H9 (cell line): ENCODE data around the gene ANKRD11. TPM values are rescaled to one million over a fixed set of nuclear protein-coding genes. Genes with fewer than 3 reads are reported as not detected.
A peak's percentile ranks its signal among the peaks of the same experiment; 100 is the strongest.

Experiments used
- DNase-seq: peaks from one replicate; pipeline ENCODE4 v3.0.0-alpha.2; 2017
- H2AFZ ChIP-seq: one replicate; pipeline ENCODE4 v1.6.1; 2013; ENCODE audit warnings: mild to moderate bottlenecking, low read length, control low read depth, moderate library complexity
- H2AK5ac ChIP-seq: 2 replicates; pipeline ENCODE4 v1.6.1; 2013; ENCODE audit warnings: low read length, control low read depth, mixed read lengths; ENCODE audit not compliant: insufficient read length
- H2BK120ac ChIP-seq: one replicate; pipeline ENCODE4 v1.6.1; 2013; ENCODE audit warnings: low read depth, mild to moderate bottlenecking, low read length, control low read depth, inconsistent platforms; ENCODE audit not compliant: poor library complexity, severe bottlenecking
- H2BK12ac ChIP-seq: 2 replicates; pipeline ENCODE4 v1.6.1; 2013; ENCODE audit warnings: low read length, control low read depth, mixed read lengths, low read depth; ENCODE audit not compliant: insufficient read length
- H2BK15ac ChIP-seq: 2 replicates; pipeline ENCODE4 v1.6.1; 2013; ENCODE audit warnings: low read depth, low read length, control low read depth
- H2BK20ac ChIP-seq: one replicate; pipeline ENCODE4 v1.6.1; 2013; ENCODE audit warnings: low read depth, mild to moderate bottlenecking, low read length, control low read depth, inconsistent platforms; ENCODE audit not compliant: poor library complexity, severe bottlenecking
- H2BK5ac ChIP-seq: 2 replicates; pipeline ENCODE4 v1.6.1; 2013; ENCODE audit warnings: low read length, control low read depth, mixed read lengths; ENCODE audit not compliant: insufficient read length
- H3K14ac ChIP-seq: 2 replicates; pipeline ENCODE4 v1.6.1; 2013; ENCODE audit warnings: low read length, control low read depth; ENCODE audit not compliant: insufficient read depth
- H3K18ac ChIP-seq: 2 replicates; pipeline ENCODE4 v1.6.1; 2013; ENCODE audit warnings: low read depth, mild to moderate bottlenecking, mixed read lengths, low read length, control low read depth; ENCODE audit not compliant: insufficient read length
- H3K23ac ChIP-seq: 2 replicates; pipeline ENCODE4 v1.6.1; 2013; ENCODE audit warnings: low read length, control low read depth, mixed read lengths, low read depth; ENCODE audit not compliant: insufficient read length
- H3K23me2 ChIP-seq: 2 replicates; pipeline ENCODE4 v1.6.1; 2013; ENCODE audit warnings: low read depth, mild to moderate bottlenecking, mixed read lengths, low read length, control low read depth; ENCODE audit not compliant: insufficient read length, poor library complexity, severe bottlenecking
- H3K27ac ChIP-seq: 2 replicates; pipeline ENCODE4 v1.5.1; 2013; ENCODE audit warnings: low read length, control low read depth, mixed read lengths, low read depth; ENCODE audit not compliant: insufficient read length
- H3K27me3 ChIP-seq: 2 replicates; pipeline ENCODE4 v1.6.1; 2013; ENCODE audit warnings: low read length, control low read depth, inconsistent platforms; ENCODE audit not compliant: insufficient read depth
- H3K4ac ChIP-seq: 2 replicates; pipeline ENCODE4 v1.6.1; 2013; ENCODE audit warnings: low read depth, mild to moderate bottlenecking, control low read depth, inconsistent platforms, low read length, moderate library complexity
- H3K4me1 ChIP-seq: 2 replicates; pipeline ENCODE4 v1.6.1; 2013; ENCODE audit warnings: low read length, control low read depth, inconsistent platforms; ENCODE audit not compliant: insufficient read depth
- H3K4me2 ChIP-seq: 2 replicates; pipeline ENCODE4 v1.6.1; 2013; ENCODE audit warnings: low read length, control low read depth, mixed read lengths; ENCODE audit not compliant: insufficient read length, insufficient read depth
- H3K56ac ChIP-seq: 2 replicates; pipeline ENCODE4 v1.6.1; 2013; ENCODE audit warnings: low read depth, mild to moderate bottlenecking, mixed read lengths, low read length, control low read depth; ENCODE audit not compliant: insufficient read length
- H3K79me1 ChIP-seq: 2 replicates; pipeline ENCODE4 v1.6.1; 2013; ENCODE audit warnings: low read depth, mild to moderate bottlenecking, moderate library complexity, low read length, control low read depth, inconsistent platforms; ENCODE audit not compliant: insufficient read depth, poor library complexity, severe bottlenecking
- H3K79me2 ChIP-seq: 2 replicates; pipeline ENCODE4 v1.6.1; 2013; ENCODE audit warnings: low read length, control low read depth, inconsistent platforms; ENCODE audit not compliant: insufficient read depth
- H3K9ac ChIP-seq: 2 replicates; pipeline ENCODE4 v1.6.1; 2013; ENCODE audit warnings: low read length, control low read depth, mixed read lengths; ENCODE audit not compliant: insufficient read length; ENCODE audit errors: extremely low read depth
- H3K9me3 ChIP-seq: one replicate; pipeline ENCODE4 v1.6.1; 2013; ENCODE audit warnings: low read depth, low read length, inconsistent platforms; ENCODE audit not compliant: control insufficient read depth
- H3T11ph ChIP-seq: one replicate; pipeline ENCODE4 v1.6.1; 2013; ENCODE audit warnings: mild to moderate bottlenecking, low read length, control low read depth, inconsistent platforms
- H4K20me1 ChIP-seq: one replicate; pipeline ENCODE4 v1.6.1; 2013; ENCODE audit not compliant: control insufficient read depth, insufficient read length, insufficient read depth
- H4K5ac ChIP-seq: 2 replicates; pipeline ENCODE4 v1.6.1; 2013; ENCODE audit warnings: low read depth, mild to moderate bottlenecking, mixed read lengths, low read length, control low read depth; ENCODE audit not compliant: insufficient read length
- H4K8ac ChIP-seq: replicated peaks from 2 replicates; pipeline ENCODE4 v1.6.1; 2013; ENCODE audit warnings: low read length, control low read depth, mixed read lengths, low read depth; ENCODE audit not compliant: insufficient read length
- H4K91ac ChIP-seq: 2 replicates; pipeline ENCODE4 v1.6.1; 2013; ENCODE audit warnings: low read depth, mild to moderate bottlenecking, moderate library complexity, mixed read lengths, low read length, control low read depth; ENCODE audit not compliant: insufficient read length
- H3K27ac Mint-ChIP-seq, 3 experiments: 2 replicates in 2 of 3; 3 replicates in 1 of 3; pipeline ENCODE4 v1.8.0; 2020 to 2021; ENCODE audit warnings: mixed read lengths in 3 of 3, mild to moderate bottlenecking in 1 of 3, moderate library complexity in 1 of 3
- H3K27me3 Mint-ChIP-seq: 2 replicates; pipeline ENCODE4 v1.8.0; 2021; ENCODE audit warnings: low read depth, mild to moderate bottlenecking, moderate library complexity, mixed read lengths
- H3K36me3 Mint-ChIP-seq, 3 experiments: 2 replicates in 2 of 3; 3 replicates in 1 of 3; pipeline ENCODE4 v1.8.0; 2020 to 2021; ENCODE audit warnings: low read depth in 3 of 3, mixed read lengths in 3 of 3; ENCODE audit not compliant: insufficient read depth in 1 of 3
- H3K4me1 Mint-ChIP-seq, 2 experiments: 2 replicates each; pipeline ENCODE4 v1.8.0; 2020; ENCODE audit warnings: mixed read lengths in 2 of 2
- H3K4me3 Mint-ChIP-seq, 2 experiments: 2 replicates in 1 of 2; 3 replicates in 1 of 2; pipeline ENCODE4 v1.8.0; 2020 to 2021; ENCODE audit warnings: mild to moderate bottlenecking in 2 of 2, mixed read lengths in 2 of 2, moderate library complexity in 1 of 2
- H3K9me3 Mint-ChIP-seq, 2 experiments: 2 replicates in 1 of 2; 3 replicates in 1 of 2; pipeline ENCODE4 v1.8.0; 2020; ENCODE audit warnings: mild to moderate bottlenecking in 2 of 2, mixed read lengths in 2 of 2, moderate library complexity in 1 of 2
- CTCF ChIP-seq: fragments of 200-600 bp; sonication (generic); conservative IDR thresholded peaks from 3 replicates; pipeline ENCODE4 v1.8.0; 2021; ENCODE audit warnings: antibody characterized with exemption, mild to moderate bottlenecking
- WGBS: extraction: QIAGEN DNeasy Blood & Tissue Kit; methylation state at CpG from one replicate; pipeline ENCODE4 v1.1.7; 2013; ENCODE audit warnings: missing lambda C conversion rate, low lambda C conversion rate, mixed read lengths; ENCODE audit not compliant: insufficient read length; ENCODE audit errors: extremely low coverage; 5-methylcytosine and 5-hydroxymethylcytosine counted together
- total RNA-seq: library from RNA; stranded (reverse); gene quantifications from 2 replicates; pipeline ENCODE4 v1.2.1, GENCODE V29; 2021

ANKRD11 gene
- total RNA-seq, 1 experiment from 2014 or later, result 181 TPM

DNA sequence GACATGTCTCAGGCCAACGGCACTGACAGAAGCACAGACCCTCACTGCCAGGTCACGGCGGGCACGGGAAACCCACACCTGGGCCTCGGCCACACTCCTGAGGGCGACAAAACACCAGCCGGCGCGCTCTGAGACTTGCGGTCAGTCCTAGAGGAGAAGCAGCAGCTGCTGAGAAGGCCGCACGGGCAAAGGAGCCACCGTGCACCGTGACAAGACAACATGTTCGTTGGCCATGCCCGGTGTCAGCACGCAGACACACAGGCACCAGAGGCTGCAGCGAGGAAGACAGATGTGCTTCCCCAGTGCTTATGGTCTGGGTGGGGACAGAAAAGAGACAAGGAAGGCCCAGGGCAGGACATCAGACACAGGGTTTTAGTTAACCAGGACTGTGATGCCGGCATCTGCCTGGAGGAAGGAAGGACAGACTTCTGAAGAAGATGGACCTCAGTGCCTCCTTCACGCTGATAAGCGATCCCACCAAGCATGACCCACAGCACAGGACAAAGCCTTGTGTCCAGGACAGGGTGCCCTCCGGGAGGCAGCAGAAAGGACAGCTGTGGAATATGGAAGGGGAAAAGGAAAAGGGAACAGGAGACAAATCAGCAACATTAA, 84.0 kb downstream of the ANKRD11 start:
- Histone ChIP-seq H4K20me1 (peaks cover 10% of the 10 kb centered on the region), H4K5ac (no peak overlapping the region), H3K56ac (no peak overlapping the region), H2BK12ac (no peak overlapping the region), H3T11ph (no peak overlapping the region), H2BK120ac (no peak overlapping the region), H3K23ac (no peak overlapping the region), H3K79me2 (peaks cover 84% of the 10 kb centered on the region), H3K27ac (peak overlapping the region; percentile 34), H4K91ac (no peak overlapping the region), H3K9ac (no peak overlapping the region), H2BK15ac (no peak overlapping the region), H2AK5ac (no peak overlapping the region), H3K4me1 (peaks cover 31% of the 10 kb centered on the region; the same call in 1 of the 2 replicates), H2BK20ac (no peak overlapping the region), H3K9me3 (no peaks in the 10 kb centered on the region), H3K4me2 (no peak overlapping the region), H2AFZ (no peak overlapping the region), H3K27me3 (no peaks in the 10 kb centered on the region), H2BK5ac (no peak overlapping the region), H3K4ac (no peak overlapping the region), H3K14ac (no peak overlapping the region), H3K18ac (no peak overlapping the region), H4K8ac (no peak overlapping the region), H3K23me2 (no peaks in the 10 kb centered on the region), H3K79me1 (peaks cover 5% of the 10 kb centered on the region)
- H3K27me3 Mint-ChIP-seq, result no peaks in the 10 kb centered on the region
- H3K27ac Mint-ChIP-seq, result peak overlapping the region; percentile 81 to 92 (median 91); a peak in 6 of 7 replicates
- TF ChIP-seq CTCF, result no peak
- WGBS, result no CpG with 5 or more reads among the region's 22 CpGs
- DNase-seq, result no peak
- H3K9me3 Mint-ChIP-seq, result no peaks in the 10 kb centered on the region
- peaks cover 84 to 92% of the 10 kb centered on the region in 2 experiments for H3K4me1 Mint-ChIP-seq
- peak overlapping the region in 1 of 2 experiments; percentile 63; a peak in 2 of 5 replicates for H3K4me3 Mint-ChIP-seq
- H3K36me3 Mint-ChIP-seq, result no peaks in the 10 kb centered on the region; a peak in 2 of 7 replicates
